Osteocyte (in vitro differentiated cells): ENCODE measurements around the gene TXNDC5. TPM values are rescaled to one million over a fixed set of nuclear protein-coding genes. Genes with fewer than 3 reads are reported as not detected.

Experiments used
- DNase-seq: peaks from one replicate; pipeline ENCODE4 v3.0.0; 2021; ENCODE audit warnings: mixed read lengths; ENCODE audit not compliant: unreplicated experiment; ENCODE audit errors: extremely low spot score
- H3K27ac Mint-ChIP-seq: one replicate; pipeline ENCODE4 v1.8.0; 2021; ENCODE audit warnings: mild to moderate bottlenecking, mixed read lengths; ENCODE audit not compliant: unreplicated experiment
- H3K27me3 Mint-ChIP-seq: one replicate; pipeline ENCODE4 v1.8.0; 2021; ENCODE audit warnings: mixed read lengths; ENCODE audit not compliant: unreplicated experiment
- H3K36me3 Mint-ChIP-seq: one replicate; pipeline ENCODE4 v1.8.0; 2021; ENCODE audit warnings: mixed read lengths; ENCODE audit not compliant: unreplicated experiment
- H3K4me1 Mint-ChIP-seq: one replicate; pipeline ENCODE4 v1.8.0; 2021; ENCODE audit warnings: mixed read lengths; ENCODE audit not compliant: unreplicated experiment
- H3K4me3 Mint-ChIP-seq: one replicate; pipeline ENCODE4 v1.8.0; 2021; ENCODE audit warnings: mild to moderate bottlenecking, moderate library complexity, mixed read lengths; ENCODE audit not compliant: unreplicated experiment
- H3K9me3 Mint-ChIP-seq: one replicate; pipeline ENCODE4 v1.8.0; 2021; ENCODE audit warnings: mixed read lengths; ENCODE audit not compliant: unreplicated experiment
- CTCF ChIP-seq: fragments of 200-600 bp; sonication (generic); IDR thresholded peaks from 2 replicates; pipeline ENCODE4 v1.5.0; 2021; ENCODE audit warnings: antibody characterized with exemption, mild to moderate bottlenecking, moderate library complexity
- long read RNA-seq: library from polyadenylated mRNA; unstranded; transcript quantifications from one replicate; pipeline ENCODE4 v2.0.0, GENCODE V29; 2021
- total RNA-seq: library from RNA; stranded (reverse); gene quantifications from 2 replicates; pipeline ENCODE4 v1.2.1, GENCODE V29; 2021

Gene TXNDC5
- 148 and 153 TPM in 2 replicates for total RNA-seq
- long read RNA-seq, transcript TXNDC5-201 (10 exons, 2,964 nt): major isoform, 15 of 36 reads
- long read RNA-seq, transcript TXNDC5-202 (4 exons, 2,704 nt): minor isoform, 12 of 36 reads
- long read RNA-seq, partial matches to known transcripts: 0 of 36 reads
- long read RNA-seq, other reads (novel, unspliced or antisense): 8 of 36 reads

- H3K27ac Mint-ChIP-seq: peak within 1 kb of the TSS; percentile 79
- no peaks in the 10 kb centered on the region for H3K36me3 Mint-ChIP-seq
- no peak for TF ChIP-seq CTCF
- H3K4me1 Mint-ChIP-seq: peaks cover 23% of the 10 kb centered on the region
- H3K4me3 Mint-ChIP-seq: peak within 1 kb of the TSS; percentile 84
- H3K27me3 Mint-ChIP-seq: no peaks in the 10 kb centered on the region
- no peaks in the 10 kb centered on the region for H3K9me3 Mint-ChIP-seq
- peak; percentile 90 for DNase-seq
These were observed at the start of gene TXNDC5 for GRCh38 chr6:7910654-7911344. Gene TXNDC5, minus strand, starts transcription at chr6:7910788. Its CDS starts 12 bp downstream, at chr6:7910776.

GRCh38 chr6:7960141-7960540, 49.6 kb upstream of the TXNDC5 start:
- Mint-ChIP-seq H3K27me3 (no peaks in the 10 kb centered on the region), H3K4me1 (no peaks in the 10 kb centered on the region), H3K27ac (no peak overlapping the region), H3K4me3 (no peak overlapping the region), H3K36me3 (no peaks in the 10 kb centered on the region), H3K9me3 (peaks cover 2% of the 10 kb centered on the region)
- no peak for DNase-seq
- no peak for TF ChIP-seq CTCF

- H3K4me1 Mint-ChIP-seq: no peaks in the 10 kb centered on the region
- no peaks in the 10 kb centered on the region for H3K27me3 Mint-ChIP-seq
- H3K27ac Mint-ChIP-seq: no peak overlapping the region
- no peak overlapping the region for H3K4me3 Mint-ChIP-seq
- TF ChIP-seq CTCF: no peak
- no peak for DNase-seq
- no peaks in the 10 kb centered on the region for H3K9me3 Mint-ChIP-seq
- no peaks in the 10 kb centered on the region for H3K36me3 Mint-ChIP-seq
These were observed 48.9 kb upstream of the TXNDC5 start for GRCh38 chr6:7959453-7959852.

GRCh38 chr6:7958464-7958863, 47.9 kb upstream of the TXNDC5 start:
- no peaks in the 10 kb centered on the region for H3K9me3 Mint-ChIP-seq
- no peaks in the 10 kb centered on the region for H3K27me3 Mint-ChIP-seq
- no peak for DNase-seq
- peaks cover 2% of the 10 kb centered on the region for H3K4me1 Mint-ChIP-seq
- no peak overlapping the region for H3K27ac Mint-ChIP-seq
- H3K36me3 Mint-ChIP-seq: no peaks in the 10 kb centered on the region
- H3K4me3 Mint-ChIP-seq: no peak overlapping the region
- TF ChIP-seq CTCF: no peak

GRCh38 chr6:7956257-7956656, 45.7 kb upstream of the TXNDC5 start:
- H3K27ac Mint-ChIP-seq: no peak overlapping the region
- H3K9me3 Mint-ChIP-seq: no peaks in the 10 kb centered on the region
- H3K27me3 Mint-ChIP-seq: no peaks in the 10 kb centered on the region
- no peaks in the 10 kb centered on the region for H3K36me3 Mint-ChIP-seq
- H3K4me3 Mint-ChIP-seq: no peak overlapping the region
- no peak for TF ChIP-seq CTCF
- H3K4me1 Mint-ChIP-seq: peaks cover 2% of the 10 kb centered on the region
- DNase-seq: no peak
